WI38 (cell line): ENCODE results near the gene KIF3A.

Experiments
- H3K4me3 ChIP-seq: 2 replicates; pipeline ENCODE4 v1.5.1; 2011; ENCODE audit warnings: low read depth, mild to moderate bottlenecking, control low read depth, low read length
- TF ChIP-seq, protein P1 (sequence below): IDR thresholded peaks from 2 replicates; pipeline ENCODE4 v1.5.1; 2012; ENCODE audit warnings: low read depth, mild to moderate bottlenecking, control low read depth, low read length

KIF3A gene

GRCh38 chr5:132746954-132747615 lies 9.7 kb upstream of the KIF3A start, which contains the start of gene CCNI2:
CCNI2 (plus strand) TSS chr5:132747426; CDS start chr5:132747496, 70 bp downstream.
- peak within 1 kb of the TSS; percentile 36 for H3K4me3 ChIP-seq
- TF ChIP-seq, protein P1, sequence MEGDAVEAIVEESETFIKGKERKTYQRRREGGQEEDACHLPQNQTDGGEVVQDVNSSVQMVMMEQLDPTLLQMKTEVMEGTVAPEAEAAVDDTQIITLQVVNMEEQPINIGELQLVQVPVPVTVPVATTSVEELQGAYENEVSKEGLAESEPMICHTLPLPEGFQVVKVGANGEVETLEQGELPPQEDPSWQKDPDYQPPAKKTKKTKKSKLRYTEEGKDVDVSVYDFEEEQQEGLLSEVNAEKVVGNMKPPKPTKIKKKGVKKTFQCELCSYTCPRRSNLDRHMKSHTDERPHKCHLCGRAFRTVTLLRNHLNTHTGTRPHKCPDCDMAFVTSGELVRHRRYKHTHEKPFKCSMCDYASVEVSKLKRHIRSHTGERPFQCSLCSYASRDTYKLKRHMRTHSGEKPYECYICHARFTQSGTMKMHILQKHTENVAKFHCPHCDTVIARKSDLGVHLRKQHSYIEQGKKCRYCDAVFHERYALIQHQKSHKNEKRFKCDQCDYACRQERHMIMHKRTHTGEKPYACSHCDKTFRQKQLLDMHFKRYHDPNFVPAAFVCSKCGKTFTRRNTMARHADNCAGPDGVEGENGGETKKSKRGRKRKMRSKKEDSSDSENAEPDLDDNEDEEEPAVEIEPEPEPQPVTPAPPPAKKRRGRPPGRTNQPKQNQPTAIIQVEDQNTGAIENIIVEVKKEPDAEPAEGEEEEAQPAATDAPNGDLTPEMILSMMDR: no peak

GRCh38 chr5:132746592-132746953 lies 9.2 kb upstream of the KIF3A start:
- TF ChIP-seq, protein P1: no peak
- H3K4me3 ChIP-seq: peak overlapping the region; percentile 36

DNA sequence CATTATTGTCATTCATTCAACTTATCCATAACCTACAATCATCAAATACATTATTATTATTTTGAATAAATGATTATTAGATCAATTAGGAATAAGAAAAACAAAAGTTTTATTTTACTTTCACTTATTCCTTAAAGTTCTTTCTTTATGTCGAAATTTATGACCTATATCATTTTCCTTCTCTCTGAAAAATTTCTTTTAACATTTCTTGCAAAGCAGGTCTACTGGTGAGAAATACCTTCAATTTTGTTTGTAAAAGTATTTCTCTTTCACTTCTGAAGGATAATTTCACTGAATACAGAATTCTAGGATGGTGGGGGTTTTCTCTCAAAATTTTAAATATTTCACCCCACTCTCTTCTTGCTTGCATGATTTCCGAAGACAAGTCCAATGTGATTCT lies 7.3 kb upstream of the KIF3A start:
- TF ChIP-seq, protein P1: no peak
- H3K4me3 ChIP-seq: no peak overlapping the region

GRCh38 chr5:132742626-132743025 lies 5.3 kb upstream of the KIF3A start:
- H3K4me3 ChIP-seq: no peak overlapping the region
- TF ChIP-seq, protein P1: no peak

DNA sequence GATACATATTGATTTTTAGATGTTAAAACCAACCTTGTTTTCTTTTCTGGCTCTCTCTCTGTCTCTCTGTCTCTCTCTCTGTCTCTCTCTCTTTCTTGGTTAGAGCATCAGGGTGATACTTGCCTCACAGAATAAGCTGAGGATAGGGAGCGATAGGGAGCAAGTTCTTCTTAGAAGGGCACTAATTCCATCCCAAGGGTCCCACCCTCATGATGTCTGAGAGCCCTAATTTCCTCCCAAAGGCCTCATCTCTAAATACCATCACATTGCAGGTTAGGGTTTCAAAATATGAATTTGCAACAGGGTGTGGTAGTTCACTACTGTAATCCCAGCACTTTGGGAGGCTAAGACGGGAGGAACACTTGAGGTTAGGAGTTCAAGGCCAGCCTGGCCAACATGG lies 4.8 kb upstream of the KIF3A start:
- no peak overlapping the region for H3K4me3 ChIP-seq
- TF ChIP-seq, protein P1: no peak

GRCh38 chr5:132739232-132739631 lies 1.9 kb upstream of the KIF3A start:
- H3K4me3 ChIP-seq: no peak overlapping the region
- TF ChIP-seq, protein P1: no peak

DNA sequence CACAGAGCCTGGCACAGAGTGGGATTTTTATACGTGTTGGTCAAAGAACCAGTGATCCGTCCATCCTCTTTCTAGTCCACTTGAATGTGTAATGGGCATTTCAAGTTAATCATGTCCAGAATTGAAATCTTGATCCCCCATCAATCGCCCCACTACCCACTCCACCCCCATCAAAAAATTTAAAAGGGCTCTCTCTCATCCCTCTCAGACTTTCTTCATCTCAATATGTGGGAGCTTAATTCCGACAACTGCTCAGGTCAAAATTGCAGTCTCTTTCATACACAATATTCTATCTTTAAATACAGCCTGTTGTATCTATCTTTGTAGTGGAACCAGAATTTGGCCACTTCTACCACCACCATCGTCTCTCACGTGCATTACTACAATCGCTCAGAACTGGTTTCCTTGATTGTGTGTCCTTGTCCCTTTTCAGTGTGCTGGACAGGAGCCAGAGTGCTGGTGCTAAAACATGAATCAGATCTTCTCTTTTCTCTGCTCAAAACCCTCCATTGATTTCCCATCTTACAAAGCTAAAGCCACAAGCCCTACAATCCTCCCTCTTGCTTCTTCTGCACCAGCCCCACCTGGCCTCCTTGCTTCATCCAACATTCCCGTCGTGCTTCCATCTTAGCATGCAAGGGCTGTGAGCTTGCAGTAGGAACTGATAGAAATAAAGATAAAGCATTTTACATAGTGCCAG lies 786 bp upstream of the KIF3A start:
- TF ChIP-seq, protein P1: no peak
- peak overlapping the region; percentile 92 for H3K4me3 ChIP-seq
